NB4 (cell line): Measurements from ENCODE around the gene JCAD.

Experiments used
- POLR2A ChIP-seq: IDR thresholded peaks from 2 replicates; pipeline ENCODE4 v1.6.1; 2011; ENCODE audit warnings: mild to moderate bottlenecking; ENCODE audit not compliant: insufficient read length; ENCODE audit errors: extremely low read depth
- TF ChIP-seq, protein P1 (sequence below): IDR thresholded peaks from one replicate; pipeline ENCODE4 v1.5.1; 2012; ENCODE audit warnings: low read depth, low read length

DNA sequence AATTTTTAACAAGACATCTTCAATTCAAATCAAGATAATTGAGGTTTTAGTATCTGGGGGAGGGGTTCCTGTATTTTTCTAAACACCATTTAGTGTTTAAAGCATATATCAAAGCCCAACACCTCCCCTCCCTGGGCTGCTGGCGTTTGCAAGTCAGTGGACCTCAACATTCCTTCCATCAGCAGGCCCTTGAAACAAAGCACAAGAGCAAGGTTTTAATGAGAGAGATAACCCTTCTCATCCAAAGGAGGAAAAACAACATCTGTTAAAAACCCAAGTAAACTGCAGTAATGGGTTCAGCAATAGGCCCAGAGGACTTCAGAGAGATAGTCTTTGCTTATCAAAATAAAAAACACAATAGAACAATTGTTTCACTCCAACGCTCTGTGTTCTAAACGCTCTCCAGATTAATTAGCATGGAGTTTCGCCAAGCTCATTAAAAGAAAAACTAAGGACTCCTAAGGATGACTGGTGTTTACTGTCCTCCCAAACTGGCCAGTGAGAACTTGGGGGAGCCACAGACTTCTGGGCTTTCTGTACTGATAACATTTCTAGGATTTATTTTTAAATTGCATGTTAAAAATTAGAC lies 2.5 kb downstream of the JCAD start:
- TF ChIP-seq, protein P1, sequence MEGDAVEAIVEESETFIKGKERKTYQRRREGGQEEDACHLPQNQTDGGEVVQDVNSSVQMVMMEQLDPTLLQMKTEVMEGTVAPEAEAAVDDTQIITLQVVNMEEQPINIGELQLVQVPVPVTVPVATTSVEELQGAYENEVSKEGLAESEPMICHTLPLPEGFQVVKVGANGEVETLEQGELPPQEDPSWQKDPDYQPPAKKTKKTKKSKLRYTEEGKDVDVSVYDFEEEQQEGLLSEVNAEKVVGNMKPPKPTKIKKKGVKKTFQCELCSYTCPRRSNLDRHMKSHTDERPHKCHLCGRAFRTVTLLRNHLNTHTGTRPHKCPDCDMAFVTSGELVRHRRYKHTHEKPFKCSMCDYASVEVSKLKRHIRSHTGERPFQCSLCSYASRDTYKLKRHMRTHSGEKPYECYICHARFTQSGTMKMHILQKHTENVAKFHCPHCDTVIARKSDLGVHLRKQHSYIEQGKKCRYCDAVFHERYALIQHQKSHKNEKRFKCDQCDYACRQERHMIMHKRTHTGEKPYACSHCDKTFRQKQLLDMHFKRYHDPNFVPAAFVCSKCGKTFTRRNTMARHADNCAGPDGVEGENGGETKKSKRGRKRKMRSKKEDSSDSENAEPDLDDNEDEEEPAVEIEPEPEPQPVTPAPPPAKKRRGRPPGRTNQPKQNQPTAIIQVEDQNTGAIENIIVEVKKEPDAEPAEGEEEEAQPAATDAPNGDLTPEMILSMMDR: no peak
- no peak for TF ChIP-seq POLR2A
